Kidney epithelial cell (primary cell): ENCODE results near the gene ENOSF1. TPM values are rescaled to one million over a fixed set of nuclear protein-coding genes. Genes with fewer than 3 reads are reported as not detected.

ENCODE experiments used
- DNase-seq: peaks from one replicate; pipeline ENCODE4 v3.0.0-alpha.2; 2010; ENCODE audit warnings: low read depth
- H3K27me3 ChIP-seq: 2 replicates; pipeline ENCODE4 v1.6.0; 2011; ENCODE audit warnings: low read length; ENCODE audit not compliant: control insufficient read depth, insufficient read depth
- H3K36me3 ChIP-seq: 2 replicates; pipeline ENCODE4 v1.5.1; 2011; ENCODE audit warnings: low read length; ENCODE audit not compliant: control insufficient read depth, insufficient read depth
- H3K4me3 ChIP-seq: 2 replicates; pipeline ENCODE4 v1.5.1; 2011; ENCODE audit warnings: low read depth, mild to moderate bottlenecking, control low read depth, low read length
- CTCF ChIP-seq: IDR thresholded peaks from 2 replicates; pipeline ENCODE4 v1.5.1; 2011; ENCODE audit warnings: mild to moderate bottlenecking, moderate library complexity, low read length, control low read depth, inconsistent platforms; ENCODE audit not compliant: insufficient read depth, poor library complexity, severe bottlenecking
- total RNA-seq: library from RNA; depleted of rRNA; stranded (reverse); fragments of >200 nt; gene quantifications from 2 replicates; pipeline ENCODE4 v1.2.3, GENCODE V29; 2015

Gene ENOSF1
- total RNA-seq, 1 donor from 2014 or later: 29.7 TPM

GRCh38 chr18:673769-674168 lies 38.7 kb downstream of the ENOSF1 start:
- Histone ChIP-seq H3K27me3 (no peaks in the 10 kb centered on the region), H3K4me3 (no peak overlapping the region), H3K36me3 (peaks cover 7% of the 10 kb centered on the region)
- no peak for DNase-seq
- TF ChIP-seq CTCF: no peak

- no peak for TF ChIP-seq CTCF
- Histone ChIP-seq H3K36me3 (peaks cover 7% of the 10 kb centered on the region), H3K27me3 (no peaks in the 10 kb centered on the region), H3K4me3 (no peak overlapping the region)
- DNase-seq: no peak
Measured at GRCh38 chr18:673317-673716, 39.1 kb downstream of the ENOSF1 start.

GRCh38 chr18:671405-671804 lies 41.0 kb downstream of the ENOSF1 start:
- Histone ChIP-seq H3K4me3 (no peak overlapping the region), H3K27me3 (no peaks in the 10 kb centered on the region), H3K36me3 (peaks cover 7% of the 10 kb centered on the region)
- no peak for TF ChIP-seq CTCF
- DNase-seq: no peak

DNA sequence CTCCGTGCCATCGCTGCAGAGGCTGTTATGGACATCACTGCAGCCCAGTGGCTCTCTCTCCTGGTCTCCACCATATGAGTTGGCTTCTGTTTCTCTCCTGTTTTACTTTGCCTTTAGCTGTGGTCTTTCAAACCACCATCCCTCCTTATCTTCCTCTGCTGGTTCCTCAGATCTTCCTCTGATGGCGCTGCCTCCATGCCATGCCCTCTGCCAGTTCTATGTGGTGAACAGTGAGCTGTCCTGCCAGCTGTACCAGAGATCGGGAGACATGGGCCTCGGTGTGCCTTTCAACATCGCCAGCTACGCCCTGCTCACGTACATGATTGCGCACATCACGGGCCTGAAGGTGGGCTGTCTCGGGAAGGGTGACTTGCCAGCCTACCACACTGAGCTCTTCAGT lies 41.9 kb downstream of the ENOSF1 start:
- no peak for TF ChIP-seq CTCF
- DNase-seq: no peak
- Histone ChIP-seq H3K4me3 (no peak overlapping the region), H3K27me3 (no peaks in the 10 kb centered on the region), H3K36me3 (peaks cover 7% of the 10 kb centered on the region)

- TF ChIP-seq CTCF: no peak
- H3K27me3 ChIP-seq: no peaks in the 10 kb centered on the region
- H3K4me3 ChIP-seq: no peak overlapping the region
- no peak for DNase-seq
- H3K36me3 ChIP-seq: peaks cover 7% of the 10 kb centered on the region
Measured at GRCh38 chr18:669077-669476, 43.4 kb downstream of the ENOSF1 start.

- Histone ChIP-seq H3K27me3 (no peaks in the 10 kb centered on the region), H3K4me3 (no peak overlapping the region), H3K36me3 (peaks cover 7% of the 10 kb centered on the region)
- TF ChIP-seq CTCF: no peak
- DNase-seq: no peak
Measured at GRCh38 chr18:668260-668659, 44.2 kb downstream of the ENOSF1 start.
